NCI-H1417 (cell line): ENCODE measurements around the gene USP27X.

Source experiments
- DNase-seq, 3 experiments: peaks; one replicate each; lab custom pipeline; 2025; lab: John Stamatoyannopoulos, UW

The USP27X gene

GRCh38 chrX:49878834-49879655 is at the start of gene USP27X:
TSS of gene USP27X (plus strand) at chrX:49879484. CDS start at chrX:49880308, 824 bp downstream.
- DNase-seq: peak; percentile 51 to 96 (median 90)

- DNase-seq: peak in 2 of 3 experiments; percentile 33 to 72
Measured at GRCh38 chrX:49838374-49838773, 40.9 kb upstream of the USP27X start.

GRCh38 chrX:49840679-49841078 is 38.6 kb upstream of the USP27X start:
- peak; percentile 38 to 96 (median 88) for DNase-seq

- DNase-seq: no peak
Measured at GRCh38 chrX:49842621-49843020, 36.7 kb upstream of the USP27X start.

- peak; percentile 43 to 97 (median 81) for DNase-seq
Measured at GRCh38 chrX:49844611-49845010, 34.7 kb upstream of the USP27X start.

GRCh38 chrX:49845701-49846403 is 33.4 kb upstream of the USP27X start:
- DNase-seq: no peak

- no peak for DNase-seq
Measured at GRCh38 chrX:49846522-49846921, 32.8 kb upstream of the USP27X start.

GRCh38 chrX:49848275-49848674 is 31.0 kb upstream of the USP27X start:
- no peak for DNase-seq

- no peak for DNase-seq
Measured at GRCh38 chrX:49850028-49850427, 29.3 kb upstream of the USP27X start.

GRCh38 chrX:49853661-49854060 is 25.6 kb upstream of the USP27X start:
- DNase-seq: peak in 1 of 3 experiments; percentile 6

- DNase-seq: no peak
Measured at GRCh38 chrX:49856819-49857218, 22.5 kb upstream of the USP27X start.

- DNase-seq: no peak
Measured at GRCh38 chrX:49858341-49858740, 20.9 kb upstream of the USP27X start.

GRCh38 chrX:49859491-49859890 is 19.8 kb upstream of the USP27X start:
- no peak for DNase-seq

GRCh38 chrX:49860867-49861535 is 18.3 kb upstream of the USP27X start:
- DNase-seq: no peak

GRCh38 chrX:49862093-49862492 is 17.2 kb upstream of the USP27X start:
- DNase-seq: no peak

GRCh38 chrX:49868739-49869138 is 10.5 kb upstream of the USP27X start:
- DNase-seq: no peak

GRCh38 chrX:49876750-49877149 is 2.5 kb upstream of the USP27X start:
- peak; percentile 34 to 82 (median 47) for DNase-seq

- no peak for DNase-seq
Measured at GRCh38 chrX:49877397-49878101, 1.7 kb upstream of the USP27X start.

- DNase-seq: no peak
Measured at GRCh38 chrX:49878128-49878833, 1.0 kb upstream of the USP27X start.

GRCh38 chrX:49879656-49880277 is 483 bp downstream of the USP27X start:
- DNase-seq: peak in 1 of 3 experiments; percentile 52

- DNase-seq: no peak
Measured at GRCh38 chrX:49880668-49881067, 1.4 kb downstream of the USP27X start.
